Dermis blood vessel endothelial cell (primary cell): ENCODE results near the gene HSDL1. TPM values are rescaled to one million over a fixed set of nuclear protein-coding genes. Genes with fewer than 3 reads are reported as not detected.

ENCODE experiments used
- DNase-seq: peaks from one replicate; pipeline ENCODE4 v3.0.0; 2010
- total RNA-seq: library from RNA; depleted of rRNA; stranded (reverse); fragments of >200 nt; gene quantifications from 2 replicates; pipeline ENCODE4 v1.2.3, GENCODE V29; 2014

HSDL1 gene
- total RNA-seq, 1 donor from 2014 or later = 32.0 TPM

DNA sequence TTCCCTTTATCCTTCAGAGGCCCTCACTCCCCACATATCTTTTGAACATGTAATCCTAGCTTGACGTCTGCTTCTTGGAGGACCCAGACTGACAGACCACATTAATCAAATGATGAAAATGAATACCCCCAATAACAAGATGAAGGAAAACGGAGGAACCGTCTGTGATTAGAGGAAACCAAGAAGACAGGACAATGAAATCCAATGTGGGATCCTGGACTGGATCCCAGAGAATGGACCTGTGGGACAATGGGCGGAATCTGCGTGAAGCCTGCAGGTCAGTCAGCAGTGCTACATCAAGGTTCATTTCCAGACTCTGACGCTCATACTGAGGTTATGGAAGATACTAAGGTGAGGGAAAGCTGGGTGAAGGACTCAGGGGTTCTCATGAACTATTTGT lies 64.2 kb downstream of the HSDL1 start:
- DNase-seq = no peak

GRCh38 chr16:84080378-84080777 lies 64.6 kb downstream of the HSDL1 start:
- no peak for DNase-seq

- no peak for DNase-seq
Measured at GRCh38 chr16:84079664-84080063, 65.3 kb downstream of the HSDL1 start.

- DNase-seq = no peak
Measured at GRCh38 chr16:84075376-84075775, 69.6 kb downstream of the HSDL1 start.

GRCh38 chr16:84074721-84075120 lies 70.3 kb downstream of the HSDL1 start:
- DNase-seq = no peak

Other genes starting within 250 kb of the HSDL1 start
- 2.6 and 5.6 TPM in 2 replicates for gene MLYCD, start 246.1 kb downstream of the HSDL1 start, total RNA-seq
- 0.68 and 1.4 TPM in 2 replicates for gene OSGIN1, start 191.9 kb downstream of the HSDL1 start, total RNA-seq
- not detected in 2 replicates for gene NECAB2, start 176.9 kb downstream of the HSDL1 start, total RNA-seq
- not detected in 2 replicates for gene SLC38A8, start 102.4 kb downstream of the HSDL1 start, total RNA-seq
- 120 and 138 TPM in 2 replicates for gene MBTPS1, start 28.2 kb downstream of the HSDL1 start, total RNA-seq
- under 0.01 TPM in 1 of 2 replicates, not detected in the other for gene DNAAF1, start 131 bp upstream of the HSDL1 start, total RNA-seq
- 16.8 and 24.2 TPM in 2 replicates for gene TAF1C, start 41.9 kb upstream of the HSDL1 start, total RNA-seq
- not detected in 2 replicates for gene ADAD2, start 46.0 kb upstream of the HSDL1 start, total RNA-seq
- gene KCNG4, start 94.8 kb upstream of the HSDL1 start, total RNA-seq = not detected in 2 replicates
- not detected in 2 replicates for gene WFDC1, start 149.7 kb upstream of the HSDL1 start, total RNA-seq
- not detected in 2 replicates for gene ATP2C2, start 223.4 kb upstream of the HSDL1 start, total RNA-seq